Measurements from ENCODE around the gene GPHA2.

The GPHA2 gene

GRCh38 chr11:64947208-64947814 is 11.6 kb upstream of the GPHA2 start:
- no peak for TF ChIP-seq YY1 (IDR thresholded peaks at IDR 0.05; ENCODE audit: low read depth)
- no peak for TF ChIP-seq MAX (IDR thresholded peaks at IDR 0.05)
- TF ChIP-seq TEAD4 (IDR thresholded peaks at IDR 0.05) = no peak
- TF ChIP-seq TCF12 (IDR thresholded peaks at IDR 0.05; ENCODE audit: low read depth) = no peak
- TF ChIP-seq TAF1 (IDR thresholded peaks at IDR 0.05; ENCODE audit: low read depth) = no peak
- no peak for TF ChIP-seq ZBTB7A (IDR thresholded peaks at IDR 0.05; ENCODE audit: low read depth)

DNA sequence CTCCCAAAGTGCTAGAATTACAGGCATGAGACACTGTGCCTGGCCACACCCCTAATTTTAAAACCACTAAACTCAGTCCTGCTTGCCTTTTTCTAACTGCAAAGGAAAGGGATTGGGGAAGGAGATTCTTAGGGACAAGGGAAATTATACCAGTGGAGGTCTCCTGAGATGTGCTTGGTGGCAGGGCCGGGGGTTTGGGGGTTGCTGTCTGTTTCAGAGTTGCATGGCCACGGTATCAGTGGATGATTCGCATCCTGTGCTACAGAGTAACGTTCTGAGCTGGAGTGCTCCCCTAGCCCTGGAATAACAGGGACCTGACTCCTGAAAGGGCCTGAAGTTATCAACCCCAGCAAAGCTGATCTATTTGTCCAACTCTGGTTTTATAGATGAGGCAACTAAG is 846 bp upstream of the GPHA2 start:
- TF ChIP-seq FOXM1 (IDR thresholded peaks at IDR 0.05; ENCODE audit: borderline replicate concordance, low read depth) (no peak), MAX (IDR thresholded peaks at IDR 0.05) (no peak)

DNA sequence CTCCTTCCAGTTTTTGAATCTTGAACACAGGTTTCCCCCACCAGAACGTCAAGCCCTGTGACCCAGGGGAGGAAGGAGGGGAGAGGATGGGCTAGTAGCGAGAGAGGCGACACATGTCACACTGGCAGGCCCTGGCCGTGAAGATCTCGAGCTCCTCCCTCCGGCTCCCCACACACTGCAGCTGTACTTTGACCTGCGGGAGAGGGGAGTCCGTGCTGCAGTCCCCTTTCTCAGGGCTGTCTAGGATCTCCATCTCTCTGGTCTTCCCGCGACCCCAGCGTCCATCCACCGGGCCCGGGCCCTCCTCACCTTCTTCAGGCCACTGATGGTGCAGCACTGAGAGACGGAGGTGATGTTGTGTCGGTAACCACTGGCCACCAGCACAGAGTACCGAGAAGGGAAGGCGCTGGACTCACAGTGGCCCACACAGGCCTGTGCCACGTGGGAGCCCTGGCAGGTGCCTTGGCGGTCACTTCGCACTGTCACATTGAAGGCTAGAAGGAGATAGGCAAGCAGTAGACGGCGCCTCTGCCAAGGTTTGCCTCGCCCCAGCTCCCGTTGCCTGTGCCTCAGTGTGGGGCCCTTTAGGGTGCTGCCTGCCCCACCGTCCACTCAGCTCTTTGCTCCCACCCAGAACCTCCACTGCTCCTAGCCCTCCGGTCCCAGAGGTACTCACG is 873 bp downstream of the GPHA2 start:
- TF ChIP-seq TAF1 (IDR thresholded peaks at IDR 0.05; ENCODE audit: low read depth) (no peak), YY1 (IDR thresholded peaks at IDR 0.05; ENCODE audit: low read depth) (no peak), ZBTB7A (IDR thresholded peaks at IDR 0.05; ENCODE audit: low read depth) (no peak), USF1 (IDR thresholded peaks at IDR 0.05) (no peak), RAD21 (IDR thresholded peaks at IDR 0.05; ENCODE audit: low read depth) (no peak), EP300 (IDR thresholded peaks at IDR 0.05; ENCODE audit: borderline replicate concordance) (no peak), EGR1 (IDR thresholded peaks at IDR 0.05) (no peak), FOXM1 (IDR thresholded peaks at IDR 0.05; ENCODE audit: borderline replicate concordance, low read depth) (no peak), CEBPB (IDR thresholded peaks at IDR 0.05) (no peak), CREB1 (IDR thresholded peaks at IDR 0.05; ENCODE audit: low read depth) (no peak), MAX (IDR thresholded peaks at IDR 0.05) (no peak), REST (IDR thresholded peaks at IDR 0.05; ENCODE audit: low read depth) (no peak), TCF12 (IDR thresholded peaks at IDR 0.05; ENCODE audit: low read depth) (no peak), TEAD4 (IDR thresholded peaks at IDR 0.05) (no peak)

DNA sequence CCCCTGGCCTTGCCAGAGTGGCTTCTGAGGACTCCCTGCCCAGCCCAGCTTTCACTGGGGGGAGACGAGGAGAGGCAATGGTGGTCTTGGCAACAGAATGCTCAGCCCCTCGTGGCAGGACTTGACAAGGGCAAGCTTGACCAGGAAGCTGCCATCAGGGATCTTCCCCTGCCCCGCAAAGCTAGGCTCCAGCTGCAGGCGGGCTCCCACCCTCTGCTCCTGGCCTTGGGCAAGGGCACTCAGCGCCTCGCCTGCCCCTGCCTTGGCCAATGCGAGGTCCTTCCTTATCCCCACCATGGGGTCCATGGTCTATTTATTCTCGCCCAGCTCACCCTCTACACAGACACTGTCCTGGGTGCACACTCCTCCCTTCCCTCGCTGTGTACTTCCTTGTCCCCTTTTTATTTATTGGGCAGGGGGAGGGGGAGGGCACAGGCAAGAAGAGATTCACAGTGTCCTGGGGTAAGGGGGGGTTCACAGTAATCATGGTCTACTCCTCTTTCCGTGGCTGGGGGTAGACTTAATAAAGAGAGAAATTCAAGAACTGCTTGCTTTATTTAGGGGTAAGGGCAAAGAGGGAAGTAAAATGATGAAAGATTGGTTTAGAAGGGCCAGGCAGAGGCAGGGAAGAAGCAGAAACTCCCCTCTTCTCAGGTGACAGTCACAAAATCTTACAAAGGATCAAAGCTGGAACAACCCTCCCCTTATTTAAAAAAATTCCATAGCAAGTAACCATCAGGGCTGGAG is 1.6 kb downstream of the GPHA2 start:
- no peak for TF ChIP-seq NFIC (IDR thresholded peaks at IDR 0.05)
- no peak for TF ChIP-seq RAD21 (IDR thresholded peaks at IDR 0.05; ENCODE audit: low read depth)
- TF ChIP-seq TAF1 (IDR thresholded peaks at IDR 0.05; ENCODE audit: low read depth) = no peak
- no peak for TF ChIP-seq EP300 (IDR thresholded peaks at IDR 0.05; ENCODE audit: borderline replicate concordance)
- TF ChIP-seq EGR1 (IDR thresholded peaks at IDR 0.05) = no peak
- no peak for TF ChIP-seq REST (IDR thresholded peaks at IDR 0.05; ENCODE audit: low read depth)

DNA sequence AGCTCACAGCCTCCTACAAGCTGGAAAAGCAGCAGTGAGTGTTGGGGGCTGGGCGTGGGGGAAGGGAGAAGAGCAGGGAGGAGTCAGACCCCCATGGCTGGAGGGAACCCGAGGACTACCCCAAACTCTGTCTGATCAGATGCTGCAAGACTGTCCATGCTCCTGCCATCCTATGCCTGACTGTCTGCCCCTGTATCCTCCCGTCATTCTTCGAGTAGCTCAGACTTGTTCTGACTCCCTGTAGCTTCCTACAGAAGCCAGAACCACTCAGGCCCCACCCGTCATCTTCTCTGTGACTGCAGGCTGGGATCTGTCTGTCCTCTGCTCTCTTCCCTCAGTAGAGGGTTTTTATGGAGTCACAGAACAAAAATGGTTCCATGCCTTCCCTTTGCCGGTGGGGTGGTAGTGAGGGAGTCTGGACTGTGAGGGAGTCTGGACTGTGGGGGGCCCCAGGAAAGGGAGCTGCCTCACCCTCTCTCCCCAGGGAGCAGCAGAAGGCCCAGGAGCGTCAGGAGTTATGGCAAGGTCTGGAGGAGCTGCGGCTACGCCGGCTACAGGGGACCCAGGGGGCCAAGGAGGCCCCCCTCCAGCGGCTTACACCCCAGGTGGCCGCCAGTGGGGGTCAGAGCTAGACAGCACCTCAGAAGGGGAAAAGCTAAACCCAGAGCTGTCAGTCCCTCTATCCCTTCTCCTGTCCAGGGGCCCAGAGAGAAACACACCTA is 2.3 kb downstream of the GPHA2 start:
- TF ChIP-seq RAD21 (IDR thresholded peaks at IDR 0.05; ENCODE audit: low read depth) (no peak), CEBPB (IDR thresholded peaks at IDR 0.05) (no peak), NFIC (IDR thresholded peaks at IDR 0.05) (no peak), ZBTB7A (IDR thresholded peaks at IDR 0.05; ENCODE audit: low read depth) (no peak), REST (IDR thresholded peaks at IDR 0.05; ENCODE audit: low read depth) (no peak), TAF1 (IDR thresholded peaks at IDR 0.05; ENCODE audit: low read depth) (no peak), EGR1 (IDR thresholded peaks at IDR 0.05) (no peak), TCF12 (IDR thresholded peaks at IDR 0.05; ENCODE audit: low read depth) (no peak), MAX (IDR thresholded peaks at IDR 0.05) (no peak)
